Measurements from ENCODE around the gene UFC1. TPM values are rescaled to one million over a fixed set of nuclear protein-coding genes. Genes with fewer than 3 reads are reported as not detected.
A peak's percentile ranks its signal among the peaks of the same experiment; 100 is the strongest.

UFC1 gene
- total RNA-seq, 1 experiment from 2014 or later, result 68.2 TPM

DNA sequence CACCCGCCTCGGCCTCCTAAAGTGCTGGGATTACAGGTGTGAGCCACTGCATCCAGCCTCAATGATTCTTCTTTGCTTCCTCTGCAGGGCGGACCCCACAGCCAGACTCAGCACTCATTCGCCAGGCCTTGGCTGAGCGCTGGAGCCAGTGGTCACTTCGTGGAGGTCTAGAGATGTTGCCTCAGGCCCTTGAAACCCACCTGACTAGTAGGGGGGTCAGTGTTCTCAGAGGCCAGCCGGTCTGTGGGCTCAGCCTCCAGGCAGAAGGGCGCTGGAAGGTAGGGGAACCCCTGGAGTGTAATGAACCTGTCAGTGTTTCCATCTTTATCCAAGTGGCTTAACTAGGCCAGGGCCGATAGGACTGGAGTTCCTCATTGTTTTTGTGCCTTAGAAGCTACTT, 15.1 kb downstream of the UFC1 start:
- no peak for DNase-seq (ENCODE audit: low read depth)

DNA sequence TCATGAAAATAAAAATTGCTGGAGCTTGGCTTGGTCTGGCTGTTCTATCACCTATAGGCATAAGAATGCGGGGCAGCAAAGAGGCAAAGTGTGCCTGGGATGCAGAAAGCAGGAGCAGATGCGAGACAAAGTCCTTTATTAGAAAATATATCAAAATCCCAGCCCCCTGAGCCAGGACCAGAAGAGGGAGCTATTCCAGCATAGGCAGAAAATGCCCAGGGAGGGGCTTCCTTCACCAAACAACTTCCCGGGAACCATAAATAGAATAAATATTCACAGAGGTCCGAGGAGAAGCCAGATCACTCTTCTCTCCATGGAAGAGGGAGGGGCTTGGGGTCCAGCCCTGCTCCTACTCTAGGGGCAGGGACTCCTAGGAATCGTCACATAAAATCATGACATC, 17.4 kb downstream of the UFC1 start:
- no peak for DNase-seq (ENCODE audit: low read depth)

DNA sequence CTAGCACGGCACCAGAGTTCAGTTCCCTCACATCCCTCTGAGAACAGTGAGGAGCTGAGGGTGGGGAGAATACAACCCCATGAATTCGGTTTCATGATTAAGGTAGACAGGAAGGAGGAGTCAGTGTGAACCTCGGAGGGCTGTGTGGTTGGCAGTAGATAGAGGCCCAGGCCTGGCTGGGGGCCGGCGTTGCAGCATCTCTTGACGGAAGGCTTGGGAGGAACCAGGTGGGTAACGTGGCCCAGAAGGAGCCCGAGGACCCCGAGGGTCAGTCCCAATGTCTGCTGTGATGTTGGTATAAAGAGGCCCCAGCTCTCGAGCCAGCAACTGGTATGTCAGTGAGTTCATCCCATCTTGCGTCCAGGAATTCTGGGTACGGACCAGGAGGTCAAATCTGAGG, 17.9 kb downstream of the UFC1 start:
- DNase-seq (ENCODE audit: low read depth), result no peak

- DNase-seq (ENCODE audit: low read depth), result no peak
These were observed 18.6 kb downstream of the UFC1 start for GRCh38 chr1:161172349-161172748.

DNA sequence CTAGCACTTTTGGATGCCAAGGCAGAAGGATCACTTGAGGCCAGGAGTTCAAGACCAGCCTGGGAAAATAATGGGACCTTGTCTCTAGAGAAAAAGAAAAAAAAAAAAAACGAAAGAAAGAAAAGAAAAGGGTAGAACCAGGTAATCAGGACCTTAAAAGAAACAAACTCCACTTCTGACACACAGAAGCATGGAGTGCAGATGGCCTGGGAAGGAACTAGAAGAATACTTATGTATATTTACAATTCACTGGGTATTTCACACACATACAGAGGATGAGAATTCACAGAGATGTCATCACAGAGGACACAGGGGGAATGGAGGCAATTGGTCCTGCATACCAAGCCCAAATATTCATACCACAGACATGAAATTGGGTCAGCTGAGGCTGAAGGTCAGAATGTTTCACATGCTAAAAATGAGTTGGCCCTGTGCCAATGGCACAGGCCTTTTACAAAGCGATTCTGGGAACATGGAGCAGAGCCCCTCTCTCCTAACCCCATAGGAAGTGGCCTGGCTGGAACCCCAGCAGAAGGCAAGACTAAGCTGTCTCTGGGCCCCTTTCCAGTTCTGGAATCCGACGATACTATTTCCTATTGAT, 19.1 kb downstream of the UFC1 start:
- no peak for DNase-seq (ENCODE audit: low read depth)

- DNase-seq (ENCODE audit: low read depth), result no peak
These were observed 19.9 kb downstream of the UFC1 start for GRCh38 chr1:161173711-161174110.

- no peak for DNase-seq (ENCODE audit: low read depth)
These were observed 21.1 kb downstream of the UFC1 start for GRCh38 chr1:161174911-161175310.

- no peak for DNase-seq (ENCODE audit: low read depth)
These were observed 22.1 kb downstream of the UFC1 start for GRCh38 chr1:161175771-161176453.

GRCh38 chr1:161176468-161177111, 22.8 kb downstream of the UFC1 start:
- DNase-seq (ENCODE audit: low read depth), result no peak

- peak; percentile 65 for DNase-seq (ENCODE audit: low read depth)
These were observed 23.5 kb downstream of the UFC1 start, which contains the start of gene B4GALT3 for GRCh38 chr1:161177112-161177935. TSS of gene B4GALT3 (minus strand) at chr1:161177507. CDS start at chr1:161176060, 1,447 bp downstream.

- DNase-seq (ENCODE audit: low read depth), result no peak
These were observed 24.1 kb downstream of the UFC1 start for GRCh38 chr1:161177936-161178244.

GRCh38 chr1:161179698-161180097, 25.9 kb downstream of the UFC1 start:
- no peak for DNase-seq (ENCODE audit: low read depth)

DNA sequence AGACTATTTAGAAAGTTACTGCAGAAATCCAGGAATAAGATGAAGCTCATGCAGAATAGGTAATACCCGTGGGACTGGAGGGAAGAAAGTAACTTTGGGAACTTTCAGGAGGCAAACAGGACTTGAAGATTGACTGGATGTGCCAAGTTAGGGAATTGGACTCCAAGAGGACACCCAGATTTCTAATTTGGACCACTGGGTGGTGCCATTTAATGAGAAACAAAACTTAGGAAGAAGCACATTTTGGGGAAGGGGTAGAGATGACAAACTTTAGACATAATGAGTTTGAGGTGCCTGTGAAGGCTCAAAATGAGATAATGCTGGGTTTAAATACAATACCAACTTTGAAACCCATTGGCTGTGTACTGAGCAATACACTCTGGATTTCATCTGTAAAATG, 26.9 kb downstream of the UFC1 start:
- no peak for DNase-seq (ENCODE audit: low read depth)

DNA sequence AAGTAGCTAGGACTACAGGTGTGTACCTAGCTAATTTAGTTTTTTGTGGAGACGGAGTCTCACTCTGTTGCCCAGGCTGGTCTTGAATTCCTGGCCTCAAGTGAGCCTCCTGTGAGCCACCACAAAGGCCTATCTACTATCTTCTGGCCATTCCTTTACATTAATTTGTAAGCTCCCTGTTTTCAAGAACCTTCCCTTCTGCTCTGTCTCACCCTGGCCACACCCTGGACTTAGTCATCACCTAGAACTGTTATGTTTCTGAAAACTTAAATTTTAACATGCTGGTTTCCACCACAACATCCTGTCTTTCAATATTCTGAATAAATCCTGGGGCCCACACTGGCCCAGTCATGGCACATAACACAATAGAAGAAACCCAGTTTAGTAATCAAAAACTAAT, 28.4 kb downstream of the UFC1 start:
- DNase-seq (ENCODE audit: low read depth), result peak; percentile 87

DNA sequence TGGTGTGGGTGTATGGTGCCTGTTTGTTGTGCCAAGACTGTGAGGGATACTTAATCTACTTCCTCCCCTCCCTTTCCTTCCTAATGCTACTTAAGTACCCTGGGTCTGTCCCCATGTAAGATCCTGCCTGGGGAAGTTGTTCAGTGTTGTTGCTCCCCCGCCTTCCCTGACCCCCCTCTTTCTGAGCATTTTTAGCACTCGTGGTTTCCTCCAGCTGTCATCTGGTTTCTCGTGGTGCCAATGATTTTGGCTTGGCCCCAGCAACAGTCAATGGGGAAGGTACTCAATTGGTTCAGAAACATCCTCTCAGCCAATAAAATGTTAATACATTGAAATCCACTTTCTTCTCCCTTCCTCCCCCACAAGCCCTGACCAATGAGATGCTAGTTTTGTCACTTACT, 31.5 kb downstream of the UFC1 start:
- DNase-seq (ENCODE audit: low read depth), result peak; percentile 58

GRCh38 chr1:161185732-161186311, 32.0 kb downstream of the UFC1 start:
- no peak for DNase-seq (ENCODE audit: low read depth)

GRCh38 chr1:161187311-161187710, 33.5 kb downstream of the UFC1 start:
- no peak for DNase-seq (ENCODE audit: low read depth)

GRCh38 chr1:161188381-161188780, 34.6 kb downstream of the UFC1 start:
- no peak for DNase-seq (ENCODE audit: low read depth)

DNA sequence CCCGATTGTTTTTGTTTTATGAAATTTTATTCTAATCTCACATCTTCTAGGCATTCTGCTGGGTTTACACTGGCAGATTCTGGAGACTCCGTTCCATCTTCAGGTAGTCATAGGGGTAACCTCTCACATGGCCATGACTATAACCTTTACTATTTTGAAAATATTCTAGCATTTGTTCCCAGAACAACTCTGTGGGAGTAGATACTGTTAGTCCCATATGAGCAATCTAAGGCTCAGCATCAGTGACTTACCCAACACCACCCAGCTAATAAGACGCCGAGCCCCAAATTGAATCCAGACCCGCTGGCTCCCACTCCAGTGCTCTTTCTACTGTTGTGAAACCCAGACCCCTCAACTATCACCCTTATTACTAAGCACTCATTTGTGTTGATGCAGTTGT, 35.3 kb downstream of the UFC1 start:
- DNase-seq (ENCODE audit: low read depth), result no peak

GRCh38 chr1:161190962-161191521, 37.3 kb downstream of the UFC1 start:
- DNase-seq (ENCODE audit: low read depth), result no peak

- DNase-seq (ENCODE audit: low read depth), result no peak
These were observed 38.2 kb downstream of the UFC1 start for GRCh38 chr1:161191971-161192370.
